Measurements from ENCODE around the gene SYT9. TPM values are rescaled to one million over a fixed set of nuclear protein-coding genes. Genes with fewer than 3 reads are reported as not detected.

Gene SYT9
- total RNA-seq, 1 experiment from 2014 or later: not detected

DNA sequence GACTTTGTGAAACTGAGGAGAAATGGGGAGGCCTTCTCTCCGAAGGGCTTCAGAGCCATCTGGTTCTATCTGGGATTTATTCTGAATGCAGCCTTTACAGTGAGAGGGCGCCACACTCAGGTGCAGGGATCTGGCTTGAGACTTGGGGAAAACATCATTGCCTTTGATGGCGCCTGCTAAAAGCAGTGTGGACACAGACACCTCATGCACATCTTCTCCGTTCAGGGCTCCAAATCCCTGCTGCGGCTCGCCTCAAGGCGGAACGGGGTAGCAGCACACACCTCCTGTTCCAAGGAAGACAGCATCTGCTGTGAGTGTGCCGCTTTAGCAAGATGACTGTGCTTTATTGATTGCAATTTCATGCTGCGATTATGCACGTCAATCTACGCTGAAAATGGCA, 196.5 kb downstream of the SYT9 start:
- intact Hi-C loops (cut with micrococcal nuclease): no loop called here
- no peak overlapping the region for H3K27ac Mint-ChIP-seq (ENCODE audit: low read depth, unreplicated experiment)
- no peaks in the 10 kb centered on the region for H3K9me3 Mint-ChIP-seq (ENCODE audit: unreplicated experiment)
- POLR2A ChIA-PET: no interaction called here
- no peaks in the 10 kb centered on the region for H3K27me3 Mint-ChIP-seq (ENCODE audit: insufficient read depth, unreplicated experiment)
- no peak for DNase-seq (ENCODE audit: unreplicated experiment)
- H3K4me1 Mint-ChIP-seq (ENCODE audit: insufficient read depth, unreplicated experiment): no peaks in the 10 kb centered on the region
- no peak overlapping the region for H3K4me3 Mint-ChIP-seq (ENCODE audit: unreplicated experiment)
- TF ChIP-seq, protein P1, sequence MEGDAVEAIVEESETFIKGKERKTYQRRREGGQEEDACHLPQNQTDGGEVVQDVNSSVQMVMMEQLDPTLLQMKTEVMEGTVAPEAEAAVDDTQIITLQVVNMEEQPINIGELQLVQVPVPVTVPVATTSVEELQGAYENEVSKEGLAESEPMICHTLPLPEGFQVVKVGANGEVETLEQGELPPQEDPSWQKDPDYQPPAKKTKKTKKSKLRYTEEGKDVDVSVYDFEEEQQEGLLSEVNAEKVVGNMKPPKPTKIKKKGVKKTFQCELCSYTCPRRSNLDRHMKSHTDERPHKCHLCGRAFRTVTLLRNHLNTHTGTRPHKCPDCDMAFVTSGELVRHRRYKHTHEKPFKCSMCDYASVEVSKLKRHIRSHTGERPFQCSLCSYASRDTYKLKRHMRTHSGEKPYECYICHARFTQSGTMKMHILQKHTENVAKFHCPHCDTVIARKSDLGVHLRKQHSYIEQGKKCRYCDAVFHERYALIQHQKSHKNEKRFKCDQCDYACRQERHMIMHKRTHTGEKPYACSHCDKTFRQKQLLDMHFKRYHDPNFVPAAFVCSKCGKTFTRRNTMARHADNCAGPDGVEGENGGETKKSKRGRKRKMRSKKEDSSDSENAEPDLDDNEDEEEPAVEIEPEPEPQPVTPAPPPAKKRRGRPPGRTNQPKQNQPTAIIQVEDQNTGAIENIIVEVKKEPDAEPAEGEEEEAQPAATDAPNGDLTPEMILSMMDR (IDR thresholded peaks at IDR 0.05; ENCODE audit: unreplicated experiment): no peak
- CTCF ChIA-PET: no interaction called here
- no TSS peak for BruUV-seq (replicated peaks)
- no peaks in the 10 kb centered on the region for H3K36me3 Mint-ChIP-seq (ENCODE audit: insufficient read depth, unreplicated experiment)

DNA sequence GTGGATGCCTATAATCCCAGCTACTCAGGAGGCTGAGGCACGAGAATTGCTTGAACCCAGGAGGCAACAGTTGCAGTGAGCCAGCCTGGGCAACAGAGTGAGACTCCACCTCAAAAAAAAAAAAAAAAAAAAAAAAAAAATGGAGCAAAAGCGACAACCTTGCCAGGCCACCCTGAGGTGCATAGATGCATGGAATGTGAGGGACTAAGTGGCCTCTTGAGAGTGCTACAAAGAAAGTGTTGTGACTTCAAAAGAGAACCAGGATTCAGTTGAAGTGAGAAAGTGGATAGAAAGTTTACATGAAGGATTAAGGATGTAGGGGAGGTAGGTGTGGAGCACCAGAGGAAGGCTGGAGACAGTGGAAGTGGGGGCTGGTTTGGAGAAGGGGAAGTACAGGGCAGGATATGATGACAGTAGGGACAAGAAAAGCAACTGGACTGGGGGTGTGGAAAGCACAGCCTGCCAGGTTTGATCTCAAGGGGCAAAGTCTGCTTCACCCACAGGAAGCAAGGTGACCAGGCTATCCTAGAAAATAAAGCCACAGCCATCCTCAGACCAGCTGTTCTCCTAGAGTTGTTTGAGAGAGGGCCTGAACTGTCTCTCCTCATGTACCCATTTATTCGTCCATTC, 197.6 kb downstream of the SYT9 start:
- Mint-ChIP-seq H3K9me3 (ENCODE audit: unreplicated experiment) (no peaks in the 10 kb centered on the region), H3K27ac (ENCODE audit: low read depth, unreplicated experiment) (no peak overlapping the region), H3K36me3 (ENCODE audit: insufficient read depth, unreplicated experiment) (no peaks in the 10 kb centered on the region), H3K4me3 (ENCODE audit: unreplicated experiment) (no peak overlapping the region), H3K4me1 (ENCODE audit: insufficient read depth, unreplicated experiment) (no peaks in the 10 kb centered on the region), H3K27me3 (ENCODE audit: insufficient read depth, unreplicated experiment) (no peaks in the 10 kb centered on the region)
- POLR2A ChIA-PET: no interaction called here
- CTCF ChIA-PET: interaction anchor here (1.4 to 10.8 kb wide), 2 partner anchors 7 to 351 kb away, joined by 5 to 102 read pairs; no protein-coding TSS in a partner anchor
- TF ChIP-seq, protein P1 (IDR thresholded peaks at IDR 0.05; ENCODE audit: unreplicated experiment): no peak
- DNase-seq (ENCODE audit: unreplicated experiment): no peak
- no TSS peak for BruUV-seq (replicated peaks)
- intact Hi-C loops (cut with micrococcal nuclease): no loop called here

DNA sequence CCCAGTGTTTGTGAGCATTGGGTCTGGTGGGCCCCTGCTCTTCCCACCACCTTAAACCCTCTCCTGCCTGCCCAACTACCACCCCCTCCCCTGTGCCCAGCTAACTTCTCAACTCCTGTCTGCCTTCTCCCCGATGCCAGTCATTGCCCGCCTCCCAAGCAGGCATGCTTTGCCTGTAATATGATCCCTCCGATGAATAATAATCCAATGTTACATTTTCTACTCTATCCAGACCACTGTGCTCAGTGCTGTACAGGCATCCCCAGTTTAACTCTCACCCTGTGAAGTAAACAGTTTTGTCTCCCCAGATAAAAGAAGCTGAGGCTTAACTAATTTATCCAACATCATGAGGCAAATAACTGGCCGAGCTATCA, 198.1 kb downstream of the SYT9 start:
- no peaks in the 10 kb centered on the region for H3K9me3 Mint-ChIP-seq (ENCODE audit: unreplicated experiment)
- no peaks in the 10 kb centered on the region for H3K4me1 Mint-ChIP-seq (ENCODE audit: insufficient read depth, unreplicated experiment)
- CTCF ChIA-PET: interaction anchor here (1.1 to 10.8 kb wide), 3 partner anchors 8 to 637 kb away, joined by 3 to 102 read pairs (median 5); no protein-coding TSS in a partner anchor
- H3K4me3 Mint-ChIP-seq (ENCODE audit: unreplicated experiment): no peak overlapping the region
- no peaks in the 10 kb centered on the region for H3K27me3 Mint-ChIP-seq (ENCODE audit: insufficient read depth, unreplicated experiment)
- POLR2A ChIA-PET: no interaction called here
- TF ChIP-seq, protein P1 (IDR thresholded peaks at IDR 0.05; ENCODE audit: unreplicated experiment): no peak
- BruUV-seq (replicated peaks): no TSS peak
- peak; percentile 18 for DNase-seq (ENCODE audit: unreplicated experiment)
- H3K36me3 Mint-ChIP-seq (ENCODE audit: insufficient read depth, unreplicated experiment): no peaks in the 10 kb centered on the region
- intact Hi-C loops (cut with micrococcal nuclease): no loop called here
- no peak overlapping the region for H3K27ac Mint-ChIP-seq (ENCODE audit: low read depth, unreplicated experiment)

DNA sequence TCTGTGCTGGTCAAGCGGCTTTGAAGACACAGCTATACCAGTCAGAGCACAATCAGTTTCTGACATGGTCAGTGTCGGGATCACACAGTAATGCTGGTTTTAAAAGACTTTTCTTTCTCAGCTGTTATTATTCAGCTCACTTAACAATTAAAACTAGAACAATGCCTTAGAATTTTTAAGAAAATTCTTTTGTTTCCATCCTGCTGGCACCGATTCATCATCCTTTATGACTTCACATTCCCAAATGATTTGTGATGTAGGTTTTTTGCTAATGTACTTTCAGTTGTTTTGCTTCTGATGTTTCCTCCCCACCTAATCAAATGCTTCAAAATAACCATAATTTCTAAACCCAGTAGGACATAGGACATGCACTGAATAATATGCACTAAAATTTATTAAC, 199.1 kb downstream of the SYT9 start:
- Mint-ChIP-seq H3K9me3 (ENCODE audit: unreplicated experiment) (no peaks in the 10 kb centered on the region), H3K27ac (ENCODE audit: low read depth, unreplicated experiment) (no peak overlapping the region), H3K36me3 (ENCODE audit: insufficient read depth, unreplicated experiment) (no peaks in the 10 kb centered on the region), H3K27me3 (ENCODE audit: insufficient read depth, unreplicated experiment) (no peaks in the 10 kb centered on the region), H3K4me3 (ENCODE audit: unreplicated experiment) (no peak overlapping the region), H3K4me1 (ENCODE audit: insufficient read depth, unreplicated experiment) (no peaks in the 10 kb centered on the region)
- ChIA-PET CTCF (interaction anchor here (0.7 to 10.8 kb wide), 8 partner anchors 9 to 638 kb away, joined by 3 to 102 read pairs (median 4); no protein-coding TSS in a partner anchor), POLR2A (no interaction called here)
- DNase-seq (ENCODE audit: unreplicated experiment): no peak
- TF ChIP-seq, protein P1 (IDR thresholded peaks at IDR 0.05; ENCODE audit: unreplicated experiment): no peak
- intact Hi-C loops (cut with micrococcal nuclease): no loop called here
- BruUV-seq (replicated peaks): no TSS peak

Measured in MCF 10A (cell line).